IMR-90 (cell line): ENCODE data around the gene LAMTOR4.

Source experiments
- BHLHE40 ChIP-seq: fragments of 150-350 bp; IDR thresholded peaks from 2 replicates; pipeline ENCODE4 v1.6.1; 2016; ENCODE audit warnings: mild to moderate bottlenecking, low read depth, low read length
- CEBPB ChIP-seq: IDR thresholded peaks from 2 replicates; pipeline ENCODE4 v1.6.1; 2012; ENCODE audit warnings: low read depth, low read length, improper control_type of control experiment
- CHD1 ChIP-seq: IDR thresholded peaks from 2 replicates; pipeline ENCODE4 v1.6.1; 2012; ENCODE audit warnings: low read depth, low read length, improper control_type of control experiment
- CTCF ChIP-seq: conservative IDR thresholded peaks from 2 replicates; pipeline ENCODE4 v1.5.1; 2012; ENCODE audit warnings: mild to moderate bottlenecking, low read depth, low read length, improper control_type of control experiment
- FOS ChIP-seq: fragments of 150-350 bp; IDR thresholded peaks from 2 replicates; pipeline ENCODE4 v1.6.1; 2016; ENCODE audit warnings: low read depth, low read length
- MXI1 ChIP-seq: IDR thresholded peaks from 2 replicates; pipeline ENCODE4 v1.6.1; 2012; ENCODE audit warnings: low read depth, mild to moderate bottlenecking, low read length, moderate library complexity, borderline replicate concordance
- NFE2L2 ChIP-seq: fragments of 150-350 bp; IDR thresholded peaks from 2 replicates; pipeline ENCODE4 v1.6.1; 2016; ENCODE audit warnings: low read depth, mild to moderate bottlenecking, low read length
- POLR2A ChIP-seq: IDR thresholded peaks from 2 replicates; pipeline ENCODE4 v1.6.1; 2012; ENCODE audit warnings: mild to moderate bottlenecking, low read depth, low read length
- RAD21 ChIP-seq: IDR thresholded peaks from 2 replicates; pipeline ENCODE4 v1.6.1; 2012; ENCODE audit warnings: low read length, improper control_type of control experiment
- RFX5 ChIP-seq: IDR thresholded peaks from 2 replicates; pipeline ENCODE4 v1.8.0; 2012; ENCODE audit warnings: low read depth, mild to moderate bottlenecking, low read length, moderate library complexity
- SMC3 ChIP-seq: fragments of 150-350 bp; IDR thresholded peaks from 2 replicates; pipeline ENCODE4 v1.6.1; 2016; ENCODE audit warnings: low read depth, mild to moderate bottlenecking, antibody characterized with exemption, low read length, moderate library complexity
- TF ChIP-seq, protein P1 (sequence below): fragments of 150-350 bp; IDR thresholded peaks from 2 replicates; pipeline ENCODE4 v1.6.1; 2017; ENCODE audit warnings: mild to moderate bottlenecking, antibody characterized with exemption, low read length, low read depth

- TF ChIP-seq, protein P1, sequence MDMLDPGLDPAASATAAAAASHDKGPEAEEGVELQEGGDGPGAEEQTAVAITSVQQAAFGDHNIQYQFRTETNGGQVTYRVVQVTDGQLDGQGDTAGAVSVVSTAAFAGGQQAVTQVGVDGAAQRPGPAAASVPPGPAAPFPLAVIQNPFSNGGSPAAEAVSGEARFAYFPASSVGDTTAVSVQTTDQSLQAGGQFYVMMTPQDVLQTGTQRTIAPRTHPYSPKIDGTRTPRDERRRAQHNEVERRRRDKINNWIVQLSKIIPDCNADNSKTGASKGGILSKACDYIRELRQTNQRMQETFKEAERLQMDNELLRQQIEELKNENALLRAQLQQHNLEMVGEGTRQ: no peak
- TF ChIP-seq FOS (no peak), NFE2L2 (no peak), CTCF (no peak), POLR2A (no peak), RFX5 (no peak), RAD21 (no peak), BHLHE40 (no peak), CEBPB (no peak), MXI1 (no peak), SMC3 (no peak), CHD1 (no peak)
Measured at GRCh38 chr7:100198266-100198665, 49.5 kb downstream of the LAMTOR4 start.
